IPS-NIHi11 (cell line): ENCODE data around the gene CACHD1.
"Not testable (repeated sequence)": the region's sequence is repeated elsewhere in the genome, so short reads cannot be mapped to it uniquely, and the experiment has no call there.

Experiments used
- DNase-seq: peaks from one replicate; pipeline ENCODE4 v3.0.0; 2012; ENCODE audit warnings: mixed read lengths, low spot score

CACHD1 gene

GRCh38 chr1:64696879-64697278 lies 226.9 kb downstream of the CACHD1 start:
- no peak for DNase-seq

GRCh38 chr1:64699327-64699726 lies 229.4 kb downstream of the CACHD1 start:
- peak; percentile 22 for DNase-seq

GRCh38 chr1:64701071-64701470 lies 231.1 kb downstream of the CACHD1 start:
- DNase-seq = no peak

GRCh38 chr1:64701886-64702285 lies 232.0 kb downstream of the CACHD1 start:
- no peak for DNase-seq

- not testable (repeated sequence) for DNase-seq
Observed at GRCh38 chr1:64702670-64703069, 232.7 kb downstream of the CACHD1 start.

GRCh38 chr1:64703600-64703999 lies 233.7 kb downstream of the CACHD1 start:
- DNase-seq = no peak

GRCh38 chr1:64705591-64705990 lies 235.7 kb downstream of the CACHD1 start:
- no peak for DNase-seq

- no peak for DNase-seq
Observed at GRCh38 chr1:64711266-64711665, 241.3 kb downstream of the CACHD1 start.

GRCh38 chr1:64712049-64712448 lies 242.1 kb downstream of the CACHD1 start:
- DNase-seq = no peak

- no peak for DNase-seq
Observed at GRCh38 chr1:64715186-64715585, 245.3 kb downstream of the CACHD1 start.

GRCh38 chr1:64721135-64721534 lies 251.2 kb downstream of the CACHD1 start:
- DNase-seq = no peak

GRCh38 chr1:64721576-64722145 lies 251.7 kb downstream of the CACHD1 start:
- DNase-seq = no peak

- no peak for DNase-seq
Observed at GRCh38 chr1:64727861-64728260, 257.9 kb downstream of the CACHD1 start.

GRCh38 chr1:64733581-64734286 lies 263.8 kb downstream of the CACHD1 start:
- no peak for DNase-seq

- DNase-seq = no peak
Observed at GRCh38 chr1:64734287-64734652, 264.3 kb downstream of the CACHD1 start.

GRCh38 chr1:64740687-64741086 lies 270.8 kb downstream of the CACHD1 start:
- not testable (repeated sequence) for DNase-seq
